Ectodermal cell (in vitro differentiated cells): Measurements from ENCODE around the gene ADCY1.

Experiments
- H3K27ac ChIP-seq: 2 replicates; pipeline ENCODE4 v1.7.0; 2013; ENCODE audit warnings: mild to moderate bottlenecking, low read depth, low read length; ENCODE audit not compliant: insufficient read depth, poor library complexity, severe bottlenecking
- H3K27me3 ChIP-seq: 2 replicates; pipeline ENCODE4 v1.7.0; 2013; ENCODE audit warnings: mild to moderate bottlenecking, low read length; ENCODE audit not compliant: insufficient read depth, control insufficient read depth, poor library complexity, severe bottlenecking
- H3K36me3 ChIP-seq: one replicate; pipeline ENCODE4 v1.7.0; 2013; ENCODE audit warnings: low read length; ENCODE audit not compliant: control insufficient read depth, insufficient read depth
- H3K4me1 ChIP-seq: one replicate; pipeline ENCODE4 v1.7.0; 2013; ENCODE audit warnings: low read length; ENCODE audit not compliant: control insufficient read depth, insufficient read depth
- H3K4me3 ChIP-seq: 2 replicates; pipeline ENCODE4 v1.7.0; 2013; ENCODE audit warnings: low read depth, low read length, control low read depth; ENCODE audit not compliant: insufficient read depth
- H3K9me3 ChIP-seq: 2 replicates; pipeline ENCODE4 v1.7.0; 2013; ENCODE audit warnings: mild to moderate bottlenecking, low read length, moderate library complexity; ENCODE audit not compliant: control insufficient read depth
- WGBS, 2 experiments: methylation state at CpG; one replicate each; pipeline ENCODE4 v1.1.7; 2013; ENCODE audit warnings: missing lambda C conversion rate in 2 of 2; 5-methylcytosine and 5-hydroxymethylcytosine counted together

Gene ADCY1

DNA sequence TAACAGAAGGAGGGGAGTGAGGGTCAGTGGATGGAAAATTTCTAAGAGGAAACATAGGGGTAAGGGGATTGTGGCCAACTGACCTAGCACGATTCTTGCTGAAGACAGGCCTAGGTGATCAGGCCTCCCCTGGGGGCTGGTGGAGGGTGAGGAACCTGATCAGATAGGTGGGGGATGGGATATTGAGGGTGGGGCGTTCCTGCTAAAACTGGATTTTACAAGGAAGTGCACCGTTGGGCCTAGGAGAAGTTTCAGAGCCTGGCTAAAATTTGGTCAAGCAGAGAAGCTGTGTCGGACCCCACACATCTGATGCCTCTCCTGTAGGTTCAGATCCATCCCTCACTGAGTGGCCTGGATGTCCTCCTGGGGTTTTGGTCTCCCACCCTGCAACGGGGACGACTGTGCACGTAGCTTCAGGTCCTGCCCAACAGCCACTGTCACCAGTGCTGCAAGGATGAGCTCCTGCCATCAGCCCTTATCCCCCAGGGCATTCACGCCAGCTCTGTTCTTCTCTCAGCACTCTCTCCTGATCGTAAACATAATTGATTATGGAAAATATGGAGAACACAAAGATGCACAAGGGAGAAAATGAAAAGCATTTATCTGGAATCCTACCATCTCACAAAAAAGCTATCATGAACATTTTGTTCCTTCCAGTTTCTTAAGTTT, 89.9 kb downstream of the ADCY1 start:
- Histone ChIP-seq H3K27me3 (no peaks in the 10 kb centered on the region), H3K36me3 (no peaks in the 10 kb centered on the region), H3K27ac (no peak overlapping the region), H3K4me1 (no peaks in the 10 kb centered on the region), H3K9me3 (no peaks in the 10 kb centered on the region), H3K4me3 (no peak overlapping the region)
- 79 to 83% methylated on average over 9 of the region's 9 CpGs for WGBS, 2 experiments

DNA sequence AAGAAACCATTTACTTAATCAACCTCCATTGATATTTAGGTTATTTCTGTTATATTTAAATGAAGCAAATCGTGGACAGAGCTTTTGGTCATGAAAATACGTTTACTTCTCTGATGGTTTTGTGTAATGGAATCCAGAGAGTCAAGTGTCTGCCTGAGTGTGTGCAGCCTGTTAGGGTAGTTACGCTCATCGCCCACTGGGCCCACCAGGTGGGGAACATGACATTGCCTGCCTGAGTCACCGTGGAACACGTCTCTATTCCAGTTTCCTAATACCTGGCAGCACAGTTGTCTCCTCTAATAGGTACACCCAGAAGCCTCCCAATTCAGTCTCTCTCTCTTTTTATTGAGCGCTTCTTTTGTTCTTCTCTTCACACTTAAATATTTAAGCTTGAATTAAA, 91.0 kb downstream of the ADCY1 start:
- no peak overlapping the region for H3K27ac ChIP-seq
- 88 to 95% methylated on average over 7 of the region's 7 CpGs for WGBS, 2 experiments
- H3K36me3 ChIP-seq, result no peaks in the 10 kb centered on the region
- no peaks in the 10 kb centered on the region for H3K4me1 ChIP-seq
- no peaks in the 10 kb centered on the region for H3K27me3 ChIP-seq
- no peak overlapping the region for H3K4me3 ChIP-seq
- no peaks in the 10 kb centered on the region for H3K9me3 ChIP-seq

DNA sequence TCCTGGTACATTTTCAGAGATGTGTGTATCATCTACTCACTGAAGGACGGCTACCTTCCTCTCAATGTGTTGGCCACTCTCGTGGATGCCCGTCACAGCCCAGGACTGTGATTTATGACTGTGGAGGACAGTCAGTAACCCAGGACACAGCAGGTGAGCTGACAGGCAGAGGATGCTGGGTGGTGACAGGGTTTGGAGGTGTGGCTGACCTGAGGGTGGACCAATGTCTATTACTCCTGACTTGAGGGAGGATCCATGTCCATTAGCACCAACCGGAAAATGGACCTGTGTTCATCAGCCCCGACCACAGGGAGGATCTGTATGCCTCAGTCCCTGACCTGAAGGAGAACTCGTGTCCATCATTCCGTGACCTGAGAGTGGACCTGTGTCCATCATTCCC, 96.1 kb downstream of the ADCY1 start:
- Histone ChIP-seq H3K4me1 (no peaks in the 10 kb centered on the region), H3K4me3 (no peak overlapping the region), H3K9me3 (no peaks in the 10 kb centered on the region), H3K27me3 (no peaks in the 10 kb centered on the region), H3K27ac (no peak overlapping the region), H3K36me3 (no peaks in the 10 kb centered on the region)
- 76 to 79% methylated on average over 7 of the region's 7 CpGs for WGBS, 2 experiments

DNA sequence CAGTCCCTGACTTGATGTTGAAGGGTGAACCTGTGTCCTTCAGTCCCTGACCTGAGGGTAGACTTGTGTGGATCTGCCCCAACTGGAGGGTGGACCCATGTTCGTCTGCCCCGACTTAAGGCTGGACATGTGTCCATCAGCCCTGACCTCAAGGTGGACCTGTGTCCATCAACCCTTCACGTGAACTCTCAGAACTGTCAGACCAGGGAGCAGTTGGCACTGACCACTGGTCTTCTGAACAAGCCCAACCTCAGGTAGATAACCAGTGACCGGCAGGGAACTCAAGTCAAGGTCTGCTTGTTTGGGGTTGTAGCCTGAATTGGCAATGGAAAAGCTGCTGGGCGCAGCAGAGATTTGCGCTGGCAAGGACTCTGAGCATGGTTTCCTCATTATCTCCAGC, 96.5 kb downstream of the ADCY1 start:
- H3K27ac ChIP-seq, result no peak overlapping the region
- no peaks in the 10 kb centered on the region for H3K36me3 ChIP-seq
- H3K4me1 ChIP-seq, result no peaks in the 10 kb centered on the region
- no peaks in the 10 kb centered on the region for H3K9me3 ChIP-seq
- WGBS, 2 experiments, result 95 to 96% methylated on average over 6 of the region's 6 CpGs
- no peak overlapping the region for H3K4me3 ChIP-seq
- H3K27me3 ChIP-seq, result no peaks in the 10 kb centered on the region

DNA sequence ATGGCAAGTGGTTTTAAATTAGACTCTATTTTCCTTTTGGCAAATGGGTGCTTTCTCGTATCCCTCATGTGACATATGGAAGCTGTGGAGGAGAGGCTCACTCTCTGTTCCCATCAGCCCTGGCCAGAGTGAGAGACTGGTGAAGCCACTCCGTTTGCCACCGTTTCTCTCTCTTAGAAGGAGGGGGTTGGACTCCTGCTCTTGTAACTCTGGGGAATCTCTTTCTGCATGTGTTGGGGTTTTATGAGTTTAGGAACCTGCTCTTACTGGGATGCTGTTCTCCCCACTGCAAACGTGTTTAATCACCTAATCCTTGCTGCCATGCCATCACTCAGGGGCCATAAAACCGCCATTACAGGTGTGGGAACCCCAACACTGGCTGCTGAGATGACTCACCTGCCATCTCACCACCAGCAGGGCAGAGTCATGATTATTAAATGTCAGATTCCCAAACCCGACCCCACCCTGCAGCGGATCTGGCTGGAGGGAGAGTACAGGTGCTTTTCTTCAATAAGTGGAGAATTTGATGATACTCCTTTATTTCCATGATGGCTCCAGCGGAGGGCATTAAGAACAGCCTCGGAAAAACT, 103.2 kb downstream of the ADCY1 start:
- no peaks in the 10 kb centered on the region for H3K27me3 ChIP-seq
- no peak overlapping the region for H3K27ac ChIP-seq
- H3K9me3 ChIP-seq, result no peaks in the 10 kb centered on the region
- WGBS, 2 experiments, result 94% methylated on average over 9 of the region's 9 CpGs
- no peak overlapping the region for H3K4me3 ChIP-seq
- H3K4me1 ChIP-seq, result no peaks in the 10 kb centered on the region
- no peaks in the 10 kb centered on the region for H3K36me3 ChIP-seq

DNA sequence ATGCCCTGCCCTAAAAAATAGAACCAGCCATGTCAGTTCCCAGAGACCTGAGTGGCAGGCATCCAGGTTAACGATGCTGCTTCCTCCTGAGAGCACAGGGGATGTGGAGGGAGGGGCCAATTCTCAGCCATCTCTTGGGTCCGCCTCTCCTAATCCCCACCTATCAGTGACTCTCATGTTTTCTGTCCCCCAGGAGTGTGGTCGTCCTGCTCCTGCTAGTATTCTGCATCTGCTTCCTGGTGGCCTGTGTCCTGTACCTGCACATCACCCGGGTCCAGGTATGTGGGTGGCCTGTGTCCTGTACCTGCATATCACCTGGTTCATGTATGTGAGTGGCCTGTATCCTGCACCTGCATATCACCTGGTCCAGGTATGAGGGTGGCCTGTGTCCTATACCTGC, 105.3 kb downstream of the ADCY1 start:
- no peaks in the 10 kb centered on the region for H3K36me3 ChIP-seq
- no peaks in the 10 kb centered on the region for H3K4me1 ChIP-seq
- WGBS, 2 experiments, result 86 to 90% methylated on average over 4 of the region's 4 CpGs
- no peaks in the 10 kb centered on the region for H3K9me3 ChIP-seq
- no peaks in the 10 kb centered on the region for H3K27me3 ChIP-seq
- no peak overlapping the region for H3K27ac ChIP-seq
- H3K4me3 ChIP-seq, result no peak overlapping the region

DNA sequence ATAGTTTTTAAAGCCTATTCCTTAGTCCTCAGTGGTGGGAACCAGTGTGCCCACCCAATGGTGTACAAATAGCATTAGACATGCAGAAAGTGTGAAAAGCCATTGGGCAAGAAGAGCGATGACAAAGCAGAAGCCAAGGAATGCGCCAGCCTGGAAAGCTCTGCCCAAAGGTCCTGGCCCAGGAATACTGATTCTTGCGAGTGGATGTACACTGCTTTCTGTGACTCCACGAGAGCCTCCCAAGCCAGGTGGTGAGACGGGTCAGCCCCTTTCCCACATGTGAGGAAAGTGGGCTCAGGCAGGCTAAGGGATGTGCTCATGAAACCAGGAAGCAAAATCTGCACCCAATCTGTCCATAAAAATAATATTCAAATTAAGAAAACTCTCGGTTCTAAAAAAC, 106.6 kb downstream of the ADCY1 start:
- Histone ChIP-seq H3K27me3 (no peaks in the 10 kb centered on the region), H3K36me3 (no peaks in the 10 kb centered on the region), H3K27ac (no peak overlapping the region), H3K4me3 (no peak overlapping the region), H3K4me1 (no peaks in the 10 kb centered on the region), H3K9me3 (no peaks in the 10 kb centered on the region)
- 95% methylated on average over 6 of the region's 6 CpGs for WGBS, 2 experiments

DNA sequence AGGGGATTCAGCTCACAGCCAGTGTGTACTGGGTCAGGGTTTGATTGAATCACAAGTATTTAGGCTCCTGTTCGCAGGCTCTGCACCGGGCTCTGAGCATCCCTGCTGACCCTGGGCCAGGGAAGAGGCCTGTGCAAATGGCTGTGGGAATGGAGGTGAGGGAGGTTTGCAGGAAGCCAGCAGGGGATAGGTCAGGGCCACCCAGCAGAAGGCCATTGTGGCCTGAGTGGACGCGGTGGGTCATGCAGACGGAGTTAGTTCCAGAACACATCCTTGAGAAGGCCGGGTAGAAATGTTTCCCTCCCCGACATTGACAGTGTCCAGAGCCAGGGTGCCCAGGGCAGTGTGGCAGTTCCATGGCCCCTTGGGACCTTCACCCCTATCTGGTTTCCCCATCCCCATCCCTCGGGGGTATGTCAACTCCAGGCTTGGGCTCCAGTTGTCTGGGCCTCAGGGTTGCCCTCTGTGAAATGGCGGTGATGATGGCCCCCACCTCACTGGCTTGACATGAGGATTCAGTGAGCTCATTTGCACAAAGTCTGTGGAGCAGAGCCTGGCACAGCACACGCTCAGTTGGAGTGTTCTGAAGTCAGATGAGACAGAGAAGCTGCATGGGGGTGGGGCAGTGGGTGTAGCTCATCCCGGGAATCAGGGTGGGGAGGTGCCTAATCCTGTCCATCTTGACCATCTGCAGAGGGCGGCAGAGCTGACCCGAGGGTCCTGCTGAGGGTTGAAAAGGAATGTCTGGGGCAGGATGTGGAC, 107.6 kb downstream of the ADCY1 start:
- 91 to 94% methylated on average over 13 of the region's 13 CpGs for WGBS, 2 experiments
- Histone ChIP-seq H3K36me3 (no peaks in the 10 kb centered on the region), H3K27me3 (no peaks in the 10 kb centered on the region), H3K9me3 (no peaks in the 10 kb centered on the region), H3K4me1 (no peaks in the 10 kb centered on the region), H3K4me3 (no peak overlapping the region), H3K27ac (no peak overlapping the region)

DNA sequence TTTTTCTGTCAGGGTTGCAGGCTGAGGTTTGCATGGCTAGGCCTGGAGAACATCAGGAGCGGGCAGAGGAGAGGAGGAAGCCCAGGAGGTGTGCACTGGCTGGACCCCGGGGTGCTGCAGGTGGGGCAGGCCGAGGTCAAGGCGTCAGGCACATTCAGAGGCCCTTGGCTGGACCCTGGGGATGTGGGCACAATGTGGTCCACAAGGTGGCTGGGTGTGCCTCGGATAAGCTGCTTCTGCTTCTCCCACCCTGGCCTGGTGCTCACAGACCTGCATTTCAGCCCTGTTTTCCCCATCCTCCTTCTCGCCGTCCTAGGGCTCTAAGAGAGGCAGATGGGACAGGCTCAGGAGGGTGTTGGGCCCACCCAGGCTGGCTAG, 108.2 kb downstream of the ADCY1 start:
- Histone ChIP-seq H3K27me3 (no peaks in the 10 kb centered on the region), H3K36me3 (no peaks in the 10 kb centered on the region), H3K4me1 (no peaks in the 10 kb centered on the region), H3K4me3 (no peak overlapping the region), H3K27ac (no peak overlapping the region), H3K9me3 (no peaks in the 10 kb centered on the region)
- WGBS, 2 experiments, result 93 to 96% methylated on average over 7 of the region's 7 CpGs

DNA sequence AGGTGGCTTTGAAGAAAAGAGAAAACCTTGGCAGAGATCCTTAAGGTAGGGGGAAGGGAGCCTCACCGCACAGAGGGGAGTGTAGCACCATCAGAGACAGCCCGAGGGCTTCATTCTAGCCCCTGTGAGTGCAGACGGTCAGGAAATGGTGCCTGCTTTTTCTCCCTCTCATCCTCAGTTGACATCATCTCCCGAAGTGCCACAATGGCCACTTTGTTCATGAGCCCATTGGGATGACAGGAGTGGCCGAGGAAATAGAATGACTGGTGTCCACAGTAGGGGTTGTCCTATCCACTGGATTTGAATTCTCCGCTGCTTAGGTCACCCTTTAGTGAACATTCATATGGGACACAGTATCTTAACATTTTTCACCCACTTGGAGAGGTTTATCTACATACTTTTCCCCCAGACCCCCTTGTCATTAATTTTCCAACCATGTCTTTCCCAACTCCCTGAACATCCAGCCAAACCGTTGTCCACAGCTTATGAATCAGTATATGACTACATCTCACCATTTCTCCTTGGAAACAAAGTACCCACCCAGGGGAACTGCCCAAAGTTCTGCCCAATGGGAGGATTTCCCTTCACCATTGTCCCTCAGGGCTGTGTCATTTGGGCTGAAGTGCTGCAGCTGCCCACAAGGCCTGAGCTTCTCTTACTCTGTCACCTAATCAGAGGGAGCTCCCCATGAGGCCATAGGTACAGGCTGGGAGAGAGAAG, 108.8 kb downstream of the ADCY1 start:
- Histone ChIP-seq H3K4me1 (no peaks in the 10 kb centered on the region), H3K9me3 (no peaks in the 10 kb centered on the region), H3K4me3 (no peak overlapping the region), H3K27me3 (no peaks in the 10 kb centered on the region), H3K27ac (no peak overlapping the region), H3K36me3 (no peaks in the 10 kb centered on the region)
- WGBS, 2 experiments, result 93% methylated on average over 7 of the region's 7 CpGs
